HepG2 (cell line): ENCODE measurements around the gene MVB12A.

Experiments
- POLR2AphosphoS5 ChIP-seq: IDR thresholded peaks from 2 replicates; pipeline ENCODE4 v1.6.1; 2012; ENCODE audit warnings: low read depth, low read length
- PTBP1 ChIP-seq: fragments of 200-400 bp; formaldehyde crosslinking; IDR thresholded peaks from 2 replicates; pipeline ENCODE4 v1.6.1; 2018; ENCODE audit warnings: low read length, low read depth; ENCODE audit not compliant: poor library complexity, severe bottlenecking
- TOE1 ChIP-seq: sonication (generic); formaldehyde crosslinking; IDR thresholded peaks from 2 replicates; pipeline ENCODE4 v1.4.0; 2020; ENCODE audit warnings: mild to moderate bottlenecking, missing genetic modification reagents
- ZNF121 ChIP-seq: sonication (generic); formaldehyde crosslinking; IDR thresholded peaks from 2 replicates; pipeline ENCODE4 v1.5.0; 2020; ENCODE audit warnings: mild to moderate bottlenecking, missing genetic modification reagents
- TF ChIP-seq, protein P1 (sequence below): sonication (generic); formaldehyde crosslinking; IDR thresholded peaks from 2 replicates; pipeline ENCODE4 v1.5.0; 2020; ENCODE audit warnings: mild to moderate bottlenecking, missing genetic modification reagents, moderate library complexity
- TF ChIP-seq, protein P2 (sequence below): sonication (generic); formaldehyde crosslinking; IDR thresholded peaks from 2 replicates; pipeline ENCODE4 v1.4.0; 2020; ENCODE audit warnings: missing genetic modification reagents

DNA sequence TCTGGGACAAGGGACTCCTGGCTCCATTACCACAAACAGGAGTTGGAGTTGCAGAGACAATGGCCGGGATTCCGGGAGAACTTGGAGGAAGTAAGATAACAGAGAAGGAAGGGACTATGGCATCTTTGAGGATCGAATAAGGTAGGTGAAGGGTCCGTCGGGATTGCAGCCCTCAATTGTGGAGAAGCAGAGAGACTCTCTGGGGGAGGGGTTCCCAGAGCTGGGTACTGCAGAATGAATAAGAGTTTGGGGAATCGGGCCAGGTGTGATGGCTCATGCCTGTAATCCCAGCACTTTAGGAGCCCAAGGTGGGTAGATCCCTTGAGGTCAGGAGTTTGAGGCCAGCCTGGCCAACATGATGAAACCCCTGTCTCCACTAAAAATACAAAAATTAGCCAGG lies 18.2 kb upstream of the MVB12A start:
- TF ChIP-seq TOE1 (CRISPR knock-in tag) = no peak
- no peak for TF ChIP-seq POLR2AphosphoS5
- TF ChIP-seq, protein P1, sequence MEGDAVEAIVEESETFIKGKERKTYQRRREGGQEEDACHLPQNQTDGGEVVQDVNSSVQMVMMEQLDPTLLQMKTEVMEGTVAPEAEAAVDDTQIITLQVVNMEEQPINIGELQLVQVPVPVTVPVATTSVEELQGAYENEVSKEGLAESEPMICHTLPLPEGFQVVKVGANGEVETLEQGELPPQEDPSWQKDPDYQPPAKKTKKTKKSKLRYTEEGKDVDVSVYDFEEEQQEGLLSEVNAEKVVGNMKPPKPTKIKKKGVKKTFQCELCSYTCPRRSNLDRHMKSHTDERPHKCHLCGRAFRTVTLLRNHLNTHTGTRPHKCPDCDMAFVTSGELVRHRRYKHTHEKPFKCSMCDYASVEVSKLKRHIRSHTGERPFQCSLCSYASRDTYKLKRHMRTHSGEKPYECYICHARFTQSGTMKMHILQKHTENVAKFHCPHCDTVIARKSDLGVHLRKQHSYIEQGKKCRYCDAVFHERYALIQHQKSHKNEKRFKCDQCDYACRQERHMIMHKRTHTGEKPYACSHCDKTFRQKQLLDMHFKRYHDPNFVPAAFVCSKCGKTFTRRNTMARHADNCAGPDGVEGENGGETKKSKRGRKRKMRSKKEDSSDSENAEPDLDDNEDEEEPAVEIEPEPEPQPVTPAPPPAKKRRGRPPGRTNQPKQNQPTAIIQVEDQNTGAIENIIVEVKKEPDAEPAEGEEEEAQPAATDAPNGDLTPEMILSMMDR (CRISPR knock-in tag) = no peak
- TF ChIP-seq, protein P2, sequence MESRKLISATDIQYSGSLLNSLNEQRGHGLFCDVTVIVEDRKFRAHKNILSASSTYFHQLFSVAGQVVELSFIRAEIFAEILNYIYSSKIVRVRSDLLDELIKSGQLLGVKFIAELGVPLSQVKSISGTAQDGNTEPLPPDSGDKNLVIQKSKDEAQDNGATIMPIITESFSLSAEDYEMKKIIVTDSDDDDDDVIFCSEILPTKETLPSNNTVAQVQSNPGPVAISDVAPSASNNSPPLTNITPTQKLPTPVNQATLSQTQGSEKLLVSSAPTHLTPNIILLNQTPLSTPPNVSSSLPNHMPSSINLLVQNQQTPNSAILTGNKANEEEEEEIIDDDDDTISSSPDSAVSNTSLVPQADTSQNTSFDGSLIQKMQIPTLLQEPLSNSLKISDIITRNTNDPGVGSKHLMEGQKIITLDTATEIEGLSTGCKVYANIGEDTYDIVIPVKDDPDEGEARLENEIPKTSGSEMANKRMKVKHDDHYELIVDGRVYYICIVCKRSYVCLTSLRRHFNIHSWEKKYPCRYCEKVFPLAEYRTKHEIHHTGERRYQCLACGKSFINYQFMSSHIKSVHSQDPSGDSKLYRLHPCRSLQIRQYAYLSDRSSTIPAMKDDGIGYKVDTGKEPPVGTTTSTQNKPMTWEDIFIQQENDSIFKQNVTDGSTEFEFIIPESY = no peak
- no peak for TF ChIP-seq ZNF121
- TF ChIP-seq PTBP1 = no peak
